HEK293 (cell line): ENCODE data around the gene SWAP70.
A peak's percentile ranks its signal among the peaks of the same experiment; 100 is the strongest.

Experiments
- CTCF ChIA-PET: fragments of 350-600 bp; formaldehyde crosslinking; extraction: SDS; loops from one replicate; lab custom pipeline; 2021; ENCODE audit warnings: antibody characterized with exemption; lab: Yijun Ruan, JAX
- POLR2A ChIA-PET: fragments of 300-600 bp; formaldehyde crosslinking; extraction: SDS; loops from one replicate; lab custom pipeline; 2020; ENCODE audit warnings: antibody characterized with exemption, inconsistent platforms; lab: Yijun Ruan, JAX
- H3K27ac ChIP-seq: fragments of 200-500 bp; sonication (Bioruptor generic); 2 replicates; pipeline ENCODE4 v1.5.1; 2014; ENCODE audit warnings: low read depth, low read length, control low read depth, inconsistent platforms; ENCODE audit errors: extremely low read depth
- H3K36me3 ChIP-seq, 2 experiments: fragments of 200-500 bp in 1 of 2; sonication (Bioruptor generic) in 1 of 2; 1 replicate in 1 of 2; 2 replicates in 1 of 2; pipeline ENCODE4 v1.5.1; 2014 to 2017; ENCODE audit warnings: inconsistent platforms in 2 of 2, low read length in 2 of 2; ENCODE audit not compliant: control insufficient read depth in 2 of 2, insufficient read depth in 1 of 2
- H3K4me1 ChIP-seq: fragments of 200-500 bp; sonication (Bioruptor generic); 2 replicates; pipeline ENCODE4 v1.5.1; 2014; ENCODE audit warnings: mild to moderate bottlenecking, low read length, inconsistent platforms; ENCODE audit not compliant: control insufficient read depth, insufficient read depth
- H3K4me3 ChIP-seq: 2 replicates; pipeline ENCODE4 v1.5.1; 2011; ENCODE audit warnings: low read depth, mild to moderate bottlenecking, control low read depth, low read length, moderate library complexity
- H3K9me3 ChIP-seq: fragments of 200-500 bp; sonication (Bioruptor generic); 2 replicates; pipeline ENCODE4 v1.5.1; 2014; ENCODE audit warnings: low read depth, low read length, inconsistent platforms; ENCODE audit not compliant: control insufficient read depth, insufficient read depth
- ZNF473 ChIP-seq: fragments of 450-650 bp; formaldehyde crosslinking; IDR thresholded peaks from 2 replicates; pipeline ENCODE4 v1.5.1; 2017; ENCODE audit warnings: missing biosample characterization, missing genetic modification characterization
- ZNF600 ChIP-seq: fragments of 450-650 bp; formaldehyde crosslinking; IDR thresholded peaks from 2 replicates; pipeline ENCODE4 v1.5.1; 2016; ENCODE audit warnings: missing biosample characterization, missing genetic modification characterization
- ZNF660 ChIP-seq: fragments of 450-650 bp; IDR thresholded peaks from 2 replicates; pipeline ENCODE4 v1.5.1; 2018; ENCODE audit warnings: missing biosample characterization, mild to moderate bottlenecking, missing genetic modification characterization
- TF ChIP-seq, protein P1 (sequence below): fragments of 450-650 bp; formaldehyde crosslinking; IDR thresholded peaks from 2 replicates; pipeline ENCODE4 v1.5.1; 2016; ENCODE audit warnings: missing biosample characterization, missing genetic modification characterization
- TF ChIP-seq, protein P2 (sequence below): fragments of 450-650 bp; formaldehyde crosslinking; IDR thresholded peaks from 2 replicates; pipeline ENCODE4 v1.5.1; 2016; ENCODE audit warnings: missing biosample characterization, missing genetic modification characterization, borderline replicate concordance

SWAP70 gene

DNA sequence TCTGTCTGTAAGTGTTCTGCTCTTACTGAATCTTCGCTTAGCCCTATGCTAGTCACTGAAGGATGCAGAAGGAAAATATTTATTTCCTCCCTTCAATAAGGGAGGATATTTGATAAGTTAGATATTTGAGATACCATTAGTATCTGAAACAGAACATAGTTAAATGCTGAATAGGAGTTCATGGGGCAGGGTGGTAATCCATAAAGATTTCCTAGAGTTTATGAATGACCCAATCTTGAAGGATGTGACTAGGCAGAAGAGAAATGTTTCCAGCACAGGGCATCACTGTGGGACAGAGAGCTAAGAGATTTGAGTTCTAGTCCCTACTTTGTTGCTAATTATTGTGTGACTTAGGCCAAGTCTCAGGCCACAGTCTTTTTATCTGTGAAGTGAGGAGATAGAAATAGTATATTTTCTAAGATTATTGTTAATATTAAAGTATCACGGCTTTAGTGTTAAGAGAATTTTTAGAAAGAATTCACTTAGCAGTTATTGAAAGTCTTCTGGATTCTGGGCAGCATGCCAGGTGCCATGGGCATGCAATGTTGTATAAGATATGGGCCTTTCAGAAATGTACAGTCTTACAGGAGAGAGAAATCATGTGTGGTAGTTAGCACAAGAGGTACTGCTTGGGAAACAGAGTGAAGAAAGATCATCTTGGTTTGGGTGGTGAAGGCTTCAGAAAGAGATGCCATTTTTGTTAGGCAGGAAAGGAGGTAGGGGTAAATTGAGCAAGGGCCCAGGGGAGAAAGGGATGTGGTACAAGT lies 24.0 kb downstream of the SWAP70 start (continued):
- TF ChIP-seq, protein P1, sequence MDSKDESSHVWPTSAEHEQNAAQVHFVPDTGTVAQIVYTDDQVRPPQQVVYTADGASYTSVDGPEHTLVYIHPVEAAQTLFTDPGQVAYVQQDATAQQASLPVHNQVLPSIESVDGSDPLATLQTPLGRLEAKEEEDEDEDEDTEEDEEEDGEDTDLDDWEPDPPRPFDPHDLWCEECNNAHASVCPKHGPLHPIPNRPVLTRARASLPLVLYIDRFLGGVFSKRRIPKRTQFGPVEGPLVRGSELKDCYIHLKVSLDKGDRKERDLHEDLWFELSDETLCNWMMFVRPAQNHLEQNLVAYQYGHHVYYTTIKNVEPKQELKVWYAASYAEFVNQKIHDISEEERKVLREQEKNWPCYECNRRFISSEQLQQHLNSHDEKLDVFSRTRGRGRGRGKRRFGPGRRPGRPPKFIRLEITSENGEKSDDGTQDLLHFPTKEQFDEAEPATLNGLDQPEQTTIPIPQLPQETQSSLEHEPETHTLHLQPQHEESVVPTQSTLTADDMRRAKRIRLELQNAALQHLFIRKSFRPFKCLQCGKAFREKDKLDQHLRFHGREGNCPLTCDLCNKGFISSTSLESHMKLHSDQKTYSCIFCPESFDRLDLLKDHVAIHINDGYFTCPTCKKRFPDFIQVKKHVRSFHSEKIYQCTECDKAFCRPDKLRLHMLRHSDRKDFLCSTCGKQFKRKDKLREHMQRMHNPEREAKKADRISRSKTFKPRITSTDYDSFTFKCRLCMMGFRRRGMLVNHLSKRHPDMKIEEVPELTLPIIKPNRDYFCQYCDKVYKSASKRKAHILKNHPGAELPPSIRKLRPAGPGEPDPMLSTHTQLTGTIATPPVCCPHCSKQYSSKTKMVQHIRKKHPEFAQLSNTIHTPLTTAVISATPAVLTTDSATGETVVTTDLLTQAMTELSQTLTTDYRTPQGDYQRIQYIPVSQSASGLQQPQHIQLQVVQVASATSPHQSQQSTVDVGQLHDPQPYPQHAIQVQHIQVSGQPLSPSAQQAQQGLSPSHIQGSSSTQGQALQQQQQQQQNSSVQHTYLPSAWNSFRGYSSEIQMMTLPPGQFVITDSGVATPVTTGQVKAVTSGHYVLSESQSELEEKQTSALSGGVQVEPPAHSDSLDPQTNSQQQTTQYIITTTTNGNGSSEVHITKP (tag by site-specific recombination): no peak

DNA sequence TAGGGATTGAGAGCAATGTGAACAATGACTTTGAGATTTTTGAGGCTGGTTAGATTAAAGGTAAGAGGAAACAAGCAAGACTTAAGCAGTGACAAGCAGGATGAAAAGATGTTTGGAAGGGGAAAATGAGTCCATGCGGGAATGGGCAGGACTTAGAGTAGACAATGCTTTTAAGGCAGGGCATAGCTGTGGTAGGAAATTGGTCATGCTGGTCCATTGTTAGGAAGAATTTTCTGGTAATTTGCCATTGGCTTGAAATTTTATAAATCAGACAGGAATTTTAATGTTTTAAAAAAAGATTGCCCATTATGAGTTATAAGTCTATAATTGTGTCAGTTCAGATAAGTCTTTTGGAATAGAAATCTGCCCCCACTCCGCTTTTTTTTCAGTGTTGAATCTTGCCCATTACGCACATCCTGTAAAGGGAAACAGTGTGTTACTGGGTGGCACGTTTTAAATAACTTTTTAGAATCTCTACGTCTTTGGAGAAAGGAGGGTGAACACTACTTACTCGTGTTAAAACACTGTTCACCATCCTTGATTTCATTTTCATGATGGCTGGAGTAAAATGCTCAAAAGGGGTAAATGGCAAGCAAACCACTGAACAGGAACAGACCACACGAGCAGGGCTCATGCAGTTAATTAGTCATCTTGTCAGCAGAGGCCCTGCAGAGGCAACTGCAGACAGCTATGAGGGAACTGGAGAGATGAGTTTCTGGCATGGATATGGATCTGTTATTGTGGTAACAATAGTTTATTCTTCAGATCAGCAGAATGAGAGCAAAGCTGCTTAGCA lies 25.0 kb downstream of the SWAP70 start:
- Histone ChIP-seq H3K36me3 (peaks cover 0 to under 1% of the 10 kb centered on the region in 2 experiments; a peak in 1 of 3 replicates), H3K9me3 (no peaks in the 10 kb centered on the region), H3K4me1 (0 out of 2 replicates have a peak, but pooled peaks cover 5% of the 10 kb centered on the region), H3K27ac (no peak overlapping the region), H3K4me3 (no peak overlapping the region)
- ChIA-PET CTCF (interaction anchor here (0.6 to 0.7 kb wide), 3 partner anchors 77 to 706 kb away, joined by 3 read pairs; no protein-coding TSS in a partner anchor), POLR2A (no interaction called here)
- TF ChIP-seq, protein P1 (tag by site-specific recombination): peak; percentile 31; the same call in 1 of the 2 replicates
- TF ChIP-seq ZNF473 (no peak), ZNF600 (peak; percentile 50; the same call in 1 of the 2 replicates), ZNF660 (tag by site-specific recombination) (0 out of 2 replicates have a peak, but pooled peaks have one; percentile 10)
- TF ChIP-seq, protein P2, sequence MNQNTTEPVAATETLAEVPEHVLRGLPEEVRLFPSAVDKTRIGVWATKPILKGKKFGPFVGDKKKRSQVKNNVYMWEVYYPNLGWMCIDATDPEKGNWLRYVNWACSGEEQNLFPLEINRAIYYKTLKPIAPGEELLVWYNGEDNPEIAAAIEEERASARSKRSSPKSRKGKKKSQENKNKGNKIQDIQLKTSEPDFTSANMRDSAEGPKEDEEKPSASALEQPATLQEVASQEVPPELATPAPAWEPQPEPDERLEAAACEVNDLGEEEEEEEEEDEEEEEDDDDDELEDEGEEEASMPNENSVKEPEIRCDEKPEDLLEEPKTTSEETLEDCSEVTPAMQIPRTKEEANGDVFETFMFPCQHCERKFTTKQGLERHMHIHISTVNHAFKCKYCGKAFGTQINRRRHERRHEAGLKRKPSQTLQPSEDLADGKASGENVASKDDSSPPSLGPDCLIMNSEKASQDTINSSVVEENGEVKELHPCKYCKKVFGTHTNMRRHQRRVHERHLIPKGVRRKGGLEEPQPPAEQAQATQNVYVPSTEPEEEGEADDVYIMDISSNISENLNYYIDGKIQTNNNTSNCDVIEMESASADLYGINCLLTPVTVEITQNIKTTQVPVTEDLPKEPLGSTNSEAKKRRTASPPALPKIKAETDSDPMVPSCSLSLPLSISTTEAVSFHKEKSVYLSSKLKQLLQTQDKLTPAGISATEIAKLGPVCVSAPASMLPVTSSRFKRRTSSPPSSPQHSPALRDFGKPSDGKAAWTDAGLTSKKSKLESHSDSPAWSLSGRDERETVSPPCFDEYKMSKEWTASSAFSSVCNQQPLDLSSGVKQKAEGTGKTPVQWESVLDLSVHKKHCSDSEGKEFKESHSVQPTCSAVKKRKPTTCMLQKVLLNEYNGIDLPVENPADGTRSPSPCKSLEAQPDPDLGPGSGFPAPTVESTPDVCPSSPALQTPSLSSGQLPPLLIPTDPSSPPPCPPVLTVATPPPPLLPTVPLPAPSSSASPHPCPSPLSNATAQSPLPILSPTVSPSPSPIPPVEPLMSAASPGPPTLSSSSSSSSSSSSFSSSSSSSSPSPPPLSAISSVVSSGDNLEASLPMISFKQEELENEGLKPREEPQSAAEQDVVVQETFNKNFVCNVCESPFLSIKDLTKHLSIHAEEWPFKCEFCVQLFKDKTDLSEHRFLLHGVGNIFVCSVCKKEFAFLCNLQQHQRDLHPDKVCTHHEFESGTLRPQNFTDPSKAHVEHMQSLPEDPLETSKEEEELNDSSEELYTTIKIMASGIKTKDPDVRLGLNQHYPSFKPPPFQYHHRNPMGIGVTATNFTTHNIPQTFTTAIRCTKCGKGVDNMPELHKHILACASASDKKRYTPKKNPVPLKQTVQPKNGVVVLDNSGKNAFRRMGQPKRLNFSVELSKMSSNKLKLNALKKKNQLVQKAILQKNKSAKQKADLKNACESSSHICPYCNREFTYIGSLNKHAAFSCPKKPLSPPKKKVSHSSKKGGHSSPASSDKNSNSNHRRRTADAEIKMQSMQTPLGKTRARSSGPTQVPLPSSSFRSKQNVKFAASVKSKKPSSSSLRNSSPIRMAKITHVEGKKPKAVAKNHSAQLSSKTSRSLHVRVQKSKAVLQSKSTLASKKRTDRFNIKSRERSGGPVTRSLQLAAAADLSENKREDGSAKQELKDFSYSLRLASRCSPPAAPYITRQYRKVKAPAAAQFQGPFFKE (tag by site-specific recombination): no peak
